B cell (primary cell): ENCODE measurements around the gene PADI3. TPM values are rescaled to one million over a fixed set of nuclear protein-coding genes. Genes with fewer than 3 reads are reported as not detected.

Source experiments
- ATAC-seq: fragments of 200-7000 bp; cut with Tn5 transposase; one replicate; pipeline ENCODE4 v1.10.0; 2021; ENCODE audit warnings: low read depth, mild to moderate bottlenecking, moderate number of reproducible peaks, moderate library complexity
- CTCF ChIA-PET: fragments of 350-600 bp; sonication (Branson Sonifier 250); formaldehyde crosslinking; loops from one replicate; lab custom pipeline; 2021; ENCODE audit warnings: antibody characterized with exemption, inconsistent platforms; lab: Charles Lee
- POLR2A ChIA-PET: fragments of 350-600 bp; sonication (Branson Sonifier 250); formaldehyde crosslinking; loops from one replicate; lab custom pipeline; 2021; ENCODE audit warnings: antibody characterized with exemption; lab: Charles Lee
- DNase-seq: peaks from one replicate; pipeline ENCODE4 v3.0.0; 2013
- H2AFZ ChIP-seq: 2 replicates; pipeline ENCODE4 v1.6.1; 2012; ENCODE audit warnings: mild to moderate bottlenecking, low read depth, low read length; ENCODE audit not compliant: insufficient read depth, poor library complexity, severe bottlenecking
- H3K27ac ChIP-seq, 2 donors: 1 replicate in 1 of 2; 2 replicates in 1 of 2; pipeline ENCODE4 v1.5.1; 2012 to 2013; ENCODE audit warnings: low read length in 2 of 2, mild to moderate bottlenecking in 2 of 2, moderate library complexity in 1 of 2
- H3K27me3 ChIP-seq, 4 experiments: fragments of 200-600 bp in 1 of 4; sonication (generic) in 1 of 4; replicated peaks in 1 of 4; 1 replicate in 2 of 4; 2 replicates in 2 of 4; pipeline versions ENCODE4 v1.6.1 to v1.7.0; 2013 to 2016; ENCODE audit warnings: low read length in 3 of 4, mild to moderate bottlenecking in 2 of 4, mixed read lengths in 1 of 4, moderate library complexity in 1 of 4; ENCODE audit not compliant: insufficient read depth in 4 of 4, control insufficient read depth in 3 of 4; ENCODE audit errors: control extremely low read depth in 1 of 4
- H3K36me3 ChIP-seq, 2 experiments: replicated peaks in 1 of 2; 1 replicate in 1 of 2; 2 replicates in 1 of 2; pipeline versions ENCODE4 v1.6.1 to v1.7.1; 2013; ENCODE audit warnings: low read length in 1 of 2; ENCODE audit not compliant: insufficient read depth in 2 of 2, control insufficient read depth in 1 of 2; ENCODE audit errors: control extremely low read depth in 1 of 2, extremely low read depth in 1 of 2
- H3K4me1 ChIP-seq, 2 donors: fragments of 200-600 bp in 1 of 2; sonication (generic) in 1 of 2; 1 replicate in 1 of 2; 2 replicates in 1 of 2; pipeline versions ENCODE4 v1.5.1 to v1.6.1; 2013 to 2017; ENCODE audit warnings: low read length in 2 of 2; ENCODE audit not compliant: control insufficient read depth in 2 of 2, insufficient read depth in 2 of 2
- H3K4me2 ChIP-seq: replicated peaks from 2 replicates; pipeline ENCODE3; 2012; ENCODE audit warnings: mild to moderate bottlenecking, low read depth, low read length; ENCODE audit not compliant: poor library complexity, severe bottlenecking
- H3K4me3 ChIP-seq, 5 experiments: fragments of 200-600 bp in 1 of 5; sonication (generic) in 1 of 5; 1 replicate in 3 of 5; 2 replicates in 2 of 5; pipeline versions ENCODE4 v1.5.1 to v1.7.0; 2011 to 2016; ENCODE audit warnings: low read length in 4 of 5, mild to moderate bottlenecking in 4 of 5, low read depth in 2 of 5, control low read depth in 1 of 5, moderate library complexity in 1 of 5; ENCODE audit not compliant: insufficient read depth in 1 of 5; ENCODE audit errors: control extremely low read depth in 1 of 5, extremely low read depth in 1 of 5
- H3K79me2 ChIP-seq: fragments of 200-600 bp; sonication (generic); one replicate; pipeline ENCODE4 v1.6.0; 2016; ENCODE audit warnings: low read length; ENCODE audit not compliant: control insufficient read depth, insufficient read depth
- H3K9ac ChIP-seq: fragments of 200-600 bp; sonication (generic); 2 replicates; pipeline ENCODE4 v1.6.1; 2017; ENCODE audit warnings: mild to moderate bottlenecking, low read length, moderate library complexity
- H3K9me3 ChIP-seq, 3 donors: one replicate each; pipeline versions ENCODE4 v1.6.1 to v1.7.1; 2013; ENCODE audit warnings: low read length in 2 of 3; ENCODE audit not compliant: control insufficient read depth in 2 of 3, insufficient read depth in 1 of 3; ENCODE audit errors: control extremely low read depth in 1 of 3
- H4K20me1 ChIP-seq: 2 replicates; pipeline ENCODE4 v1.6.0; 2012; ENCODE audit warnings: mild to moderate bottlenecking, low read length; ENCODE audit not compliant: insufficient read depth, control insufficient read depth, poor library complexity, severe bottlenecking
- H3K27ac Mint-ChIP-seq: one replicate; pipeline ENCODE4 v1.8.0; 2021; ENCODE audit warnings: mixed read lengths
- H3K27me3 Mint-ChIP-seq: one replicate; pipeline ENCODE4 v1.8.0; 2021; ENCODE audit warnings: mixed read lengths
- H3K4me1 Mint-ChIP-seq: one replicate; pipeline ENCODE4 v1.8.0; 2021; ENCODE audit warnings: mixed read lengths
- H3K4me3 Mint-ChIP-seq: one replicate; pipeline ENCODE4 v1.8.0; 2021; ENCODE audit warnings: mixed read lengths
- H3K9me3 Mint-ChIP-seq: one replicate; pipeline ENCODE4 v1.8.0; 2022; ENCODE audit warnings: mixed read lengths; ENCODE audit not compliant: insufficient read depth
- CTCF ChIP-seq: fragments of 200-600 bp; IDR thresholded peaks from one replicate; pipeline ENCODE4 v1.8.0; 2022; ENCODE audit warnings: antibody characterized with exemption, mild to moderate bottlenecking
- EZH2 ChIP-seq: IDR thresholded peaks from 2 replicates; pipeline ENCODE4 v1.6.1; 2012; ENCODE audit warnings: borderline replicate concordance, low read depth, mild to moderate bottlenecking, moderate library complexity, low read length; ENCODE audit not compliant: insufficient read depth, poor library complexity, severe bottlenecking
- WGBS: methylation state at CpG from one replicate; pipeline ENCODE4 v1.1.5; 2013; ENCODE audit warnings: missing lambda C conversion rate; ENCODE audit not compliant: insufficient coverage; 5-methylcytosine and 5-hydroxymethylcytosine counted together
- intact Hi-C: fragments of 100-400 bp; cut with micrococcal nuclease; formaldehyde crosslinking; loops from one replicate; pipeline ENCODE4 v1.10.0; 2022
- polyA plus RNA-seq: library from polyadenylated mRNA; depleted of rRNA; stranded (reverse); fragments of >200 nt; gene quantifications from 2 replicates; pipeline ENCODE4 v1.2.3, GENCODE V29; 2012
- small RNA-seq: library from RNA; depleted of rRNA; stranded (forward); fragments of <200 nt; gene quantifications from one replicate; pipeline ENCODE3, GENCODE V24; 2012; ENCODE audit warnings: low replicate concordance, low read depth; ENCODE audit not compliant: insufficient read length
- total RNA-seq, 2 donors: library from RNA; stranded (reverse); fragments of 120-200 nt in 1 of 2; gene quantifications; 1 replicate in 1 of 2; 2 replicates in 1 of 2; pipeline versions ENCODE4 v1.2.3 to v1.2.4, GENCODE V29; 2013 to 2022

The PADI3 gene
- total and polyA plus RNA-seq, 2 donors (not counting 1 experiment from before 2014, with no cell fraction given) = not detected

- no peak overlapping the region for H3K4me3 ChIP-seq
- H3K79me2 ChIP-seq = no peaks in the 10 kb centered on the region
- Mint-ChIP-seq H3K4me1 (no peaks in the 10 kb centered on the region), H3K9me3 (no peaks in the 10 kb centered on the region), H3K4me3 (no peak overlapping the region), H3K27ac (no peak overlapping the region), H3K27me3 (peaks cover 46% of the 10 kb centered on the region)
- TF ChIP-seq CTCF = no peak
- TF ChIP-seq EZH2 = no peak
- CTCF ChIA-PET = no interaction called here
- DNase-seq = no peak
- H4K20me1 ChIP-seq = no peaks in the 10 kb centered on the region
- no peaks in the 10 kb centered on the region for H3K4me1 ChIP-seq
- ATAC-seq = no peak
- no peaks in the 10 kb centered on the region for H3K9me3 ChIP-seq
- no peak overlapping the region for H3K27ac ChIP-seq
- intact Hi-C loops = no loop called here
- no peaks in the 10 kb centered on the region for H3K36me3 ChIP-seq
- POLR2A ChIA-PET = no interaction called here
- H3K4me2 ChIP-seq = no peak overlapping the region
- H2AFZ ChIP-seq = no peak overlapping the region
- peaks cover 0 to 17% (median 0%) of the 10 kb centered on the region in 4 experiments for H3K27me3 ChIP-seq
- no peak overlapping the region for H3K9ac ChIP-seq
- 82% methylated on average over 7 of the region's 7 CpGs for WGBS
Measured at GRCh38 chr1:17330856-17331255, 82.0 kb downstream of the PADI3 start.

- TF ChIP-seq EZH2 (no peak), CTCF (no peak)
- Histone ChIP-seq H4K20me1 (no peaks in the 10 kb centered on the region), H3K36me3 (no peaks in the 10 kb centered on the region), H2AFZ (no peak overlapping the region), H3K4me3 (no peak overlapping the region), H3K4me2 (no peak overlapping the region), H3K79me2 (no peaks in the 10 kb centered on the region), H3K4me1 (no peaks in the 10 kb centered on the region), H3K9ac (no peak overlapping the region), H3K9me3 (no peaks in the 10 kb centered on the region), H3K27me3 (peaks cover 0 to 18% (median 0%) of the 10 kb centered on the region in 4 experiments), H3K27ac (no peak overlapping the region)
- WGBS = 97% methylated on average over 8 of the region's 8 CpGs
- ChIA-PET CTCF (interaction anchor here (1.2 to 6.0 kb wide), 2 partner anchors 55 to 208 kb away, joined by 3 to 25 read pairs; no protein-coding TSS in a partner anchor), POLR2A (no interaction called here)
- Mint-ChIP-seq H3K9me3 (no peaks in the 10 kb centered on the region), H3K27me3 (peaks cover 42% of the 10 kb centered on the region), H3K4me1 (no peaks in the 10 kb centered on the region), H3K27ac (no peak overlapping the region), H3K4me3 (no peak overlapping the region)
- no peak for DNase-seq
- intact Hi-C loops = no loop called here
- no peak for ATAC-seq
Measured at GRCh38 chr1:17333081-17333480, 84.2 kb downstream of the PADI3 start.

Small RNAs within 50 kb of the gene (small RNA-seq; reads per million reads assigned to genes)
- gene MIR3972 = not detected

Other genes with a start within 250 kb of the PADI3 start
- 39.4 and 41.6 TPM in 2 replicates for gene ATP13A2, start 237.2 kb upstream of the PADI3 start, total RNA-seq
- 40.1 and 51.8 TPM in 2 replicates for gene ATP13A2, start 237.2 kb upstream of the PADI3 start, polyA plus RNA-seq
- gene SDHB, start 195.1 kb upstream of the PADI3 start, total RNA-seq = 57.7 and 58.0 TPM in 2 replicates
- gene SDHB, start 195.1 kb upstream of the PADI3 start, polyA plus RNA-seq = 59.0 and 61.0 TPM in 2 replicates
- 14.2 and 15.2 TPM in 2 replicates for gene PADI2, start 129.6 kb upstream of the PADI3 start, total RNA-seq
- gene PADI2, start 129.6 kb upstream of the PADI3 start, polyA plus RNA-seq = 0.25 and 0.27 TPM in 2 replicates
- gene PADI1, start 44.0 kb upstream of the PADI3 start, total RNA-seq = not detected in 2 replicates
- not detected in 2 replicates for gene PADI1, start 44.0 kb upstream of the PADI3 start, polyA plus RNA-seq
- 0.44 and 0.63 TPM in 2 replicates for gene PADI4, start 59.1 kb downstream of the PADI3 start, total RNA-seq
- gene PADI4, start 59.1 kb downstream of the PADI3 start, polyA plus RNA-seq = 0.85 and 1.6 TPM in 2 replicates
- not detected in 2 replicates for gene PADI6, start 123.1 kb downstream of the PADI3 start, total RNA-seq
- gene PADI6, start 123.1 kb downstream of the PADI3 start, polyA plus RNA-seq = 0.04 and 0.10 TPM in 2 replicates
- 76.9 TPM in 2 replicates for gene RCC2, start 190.6 kb downstream of the PADI3 start, total RNA-seq
- 48.9 and 59.8 TPM in 2 replicates for gene RCC2, start 190.6 kb downstream of the PADI3 start, polyA plus RNA-seq